Activated CD4-positive, alpha-beta T cell treated with anti-CD3 and anti-CD28 coated beads, Interleukin-2, amount 50 U/mL, for 16 hours (primary cell): ENCODE measurements around the gene SEMA5A.

Experiments used
- DNase-seq: peaks from one replicate; pipeline ENCODE4 v3.0.0-alpha.2; 2020

SEMA5A gene

GRCh38 chr5:9090381-9091026 is 455.4 kb downstream of the SEMA5A start:
- DNase-seq, result no peak

GRCh38 chr5:9089893-9090292 is 456.0 kb downstream of the SEMA5A start:
- DNase-seq, result no peak

GRCh38 chr5:9082996-9083395 is 462.9 kb downstream of the SEMA5A start:
- DNase-seq, result no peak

- no peak for DNase-seq
Observed at GRCh38 chr5:9072701-9073100, 473.2 kb downstream of the SEMA5A start.

GRCh38 chr5:9071524-9071923 is 474.4 kb downstream of the SEMA5A start:
- DNase-seq, result no peak

GRCh38 chr5:9071074-9071473 is 474.8 kb downstream of the SEMA5A start:
- no peak for DNase-seq

- DNase-seq, result no peak
Observed at GRCh38 chr5:9069650-9070049, 476.2 kb downstream of the SEMA5A start.

GRCh38 chr5:9067154-9067553 is 478.7 kb downstream of the SEMA5A start:
- DNase-seq, result no peak

- no peak for DNase-seq
Observed at GRCh38 chr5:9066349-9066748, 479.5 kb downstream of the SEMA5A start.

GRCh38 chr5:9063615-9064245 is 482.1 kb downstream of the SEMA5A start:
- no peak for DNase-seq

GRCh38 chr5:9062873-9063272 is 483.0 kb downstream of the SEMA5A start:
- no peak for DNase-seq

- DNase-seq, result no peak
Observed at GRCh38 chr5:9059920-9060691, 485.8 kb downstream of the SEMA5A start.

GRCh38 chr5:9058666-9059065 is 487.2 kb downstream of the SEMA5A start:
- no peak for DNase-seq

GRCh38 chr5:9058161-9058560 is 487.7 kb downstream of the SEMA5A start:
- no peak for DNase-seq

GRCh38 chr5:9057406-9058000 is 488.4 kb downstream of the SEMA5A start:
- no peak for DNase-seq

GRCh38 chr5:9056046-9056445 is 489.8 kb downstream of the SEMA5A start:
- DNase-seq, result no peak

- DNase-seq, result no peak
Observed at GRCh38 chr5:9054821-9055589, 490.9 kb downstream of the SEMA5A start.

GRCh38 chr5:9054322-9054721 is 491.6 kb downstream of the SEMA5A start:
- DNase-seq, result no peak

GRCh38 chr5:9052421-9052820 is 493.5 kb downstream of the SEMA5A start:
- no peak for DNase-seq

GRCh38 chr5:9051779-9052178 is 494.1 kb downstream of the SEMA5A start:
- DNase-seq, result no peak

- no peak for DNase-seq
Observed at GRCh38 chr5:9047932-9048331, 497.9 kb downstream of the SEMA5A start.

- DNase-seq, result no peak
Observed at GRCh38 chr5:9046756-9047481, 499.0 kb downstream of the SEMA5A start.
